GM12801 (cell line): Measurements from ENCODE around the gene GALR2.

Experiments used
- TF ChIP-seq, protein P1 (sequence below): IDR thresholded peaks from one replicate; pipeline ENCODE4 v1.5.1; 2011; ENCODE audit warnings: control low read depth; ENCODE audit not compliant: insufficient read length; ENCODE audit errors: extremely low read depth

Gene GALR2

DNA sequence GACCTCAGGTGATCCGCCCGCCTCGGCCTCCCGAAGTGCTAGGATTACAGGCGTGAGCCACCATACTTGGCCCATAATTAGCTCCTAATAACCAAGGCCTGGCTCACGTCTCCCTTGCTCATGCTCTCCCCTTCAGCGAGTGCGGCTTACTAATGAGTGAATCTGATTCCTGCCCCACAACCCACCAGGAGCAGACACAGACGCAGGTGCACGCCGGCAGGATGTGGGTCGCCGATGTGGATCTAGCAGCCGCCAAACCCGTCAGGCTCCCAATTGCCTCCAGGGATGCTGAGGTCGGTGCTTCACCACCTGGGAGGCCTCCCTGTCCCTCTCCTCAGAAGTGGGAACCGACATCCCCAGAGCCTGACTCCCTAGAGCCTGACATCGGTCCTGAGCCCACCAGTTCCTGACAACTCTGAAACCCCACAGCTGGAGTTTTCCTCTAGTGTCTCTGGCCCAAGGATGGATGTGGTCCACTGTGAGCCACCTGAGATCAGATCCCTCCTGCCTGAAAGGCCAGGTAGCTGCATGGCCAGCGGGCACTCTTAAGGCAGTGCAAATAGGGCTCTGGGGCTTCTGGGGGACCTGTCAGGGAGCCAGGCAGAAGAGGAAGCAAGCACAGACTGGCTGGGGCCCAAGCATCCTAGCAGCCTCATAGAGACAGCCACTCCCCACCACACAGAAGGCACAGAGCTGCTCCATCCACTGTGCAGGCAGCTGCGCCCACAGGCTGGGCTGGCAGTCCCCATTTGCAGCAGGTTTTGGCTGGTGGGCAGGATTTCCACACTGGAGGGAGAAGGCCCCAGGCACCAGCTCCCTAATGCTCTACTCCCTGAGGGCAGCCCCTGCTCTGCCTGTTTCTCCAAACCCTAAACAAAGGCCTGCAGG lies 18.2 kb downstream of the GALR2 start:
- TF ChIP-seq, protein P1, sequence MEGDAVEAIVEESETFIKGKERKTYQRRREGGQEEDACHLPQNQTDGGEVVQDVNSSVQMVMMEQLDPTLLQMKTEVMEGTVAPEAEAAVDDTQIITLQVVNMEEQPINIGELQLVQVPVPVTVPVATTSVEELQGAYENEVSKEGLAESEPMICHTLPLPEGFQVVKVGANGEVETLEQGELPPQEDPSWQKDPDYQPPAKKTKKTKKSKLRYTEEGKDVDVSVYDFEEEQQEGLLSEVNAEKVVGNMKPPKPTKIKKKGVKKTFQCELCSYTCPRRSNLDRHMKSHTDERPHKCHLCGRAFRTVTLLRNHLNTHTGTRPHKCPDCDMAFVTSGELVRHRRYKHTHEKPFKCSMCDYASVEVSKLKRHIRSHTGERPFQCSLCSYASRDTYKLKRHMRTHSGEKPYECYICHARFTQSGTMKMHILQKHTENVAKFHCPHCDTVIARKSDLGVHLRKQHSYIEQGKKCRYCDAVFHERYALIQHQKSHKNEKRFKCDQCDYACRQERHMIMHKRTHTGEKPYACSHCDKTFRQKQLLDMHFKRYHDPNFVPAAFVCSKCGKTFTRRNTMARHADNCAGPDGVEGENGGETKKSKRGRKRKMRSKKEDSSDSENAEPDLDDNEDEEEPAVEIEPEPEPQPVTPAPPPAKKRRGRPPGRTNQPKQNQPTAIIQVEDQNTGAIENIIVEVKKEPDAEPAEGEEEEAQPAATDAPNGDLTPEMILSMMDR, result no peak

DNA sequence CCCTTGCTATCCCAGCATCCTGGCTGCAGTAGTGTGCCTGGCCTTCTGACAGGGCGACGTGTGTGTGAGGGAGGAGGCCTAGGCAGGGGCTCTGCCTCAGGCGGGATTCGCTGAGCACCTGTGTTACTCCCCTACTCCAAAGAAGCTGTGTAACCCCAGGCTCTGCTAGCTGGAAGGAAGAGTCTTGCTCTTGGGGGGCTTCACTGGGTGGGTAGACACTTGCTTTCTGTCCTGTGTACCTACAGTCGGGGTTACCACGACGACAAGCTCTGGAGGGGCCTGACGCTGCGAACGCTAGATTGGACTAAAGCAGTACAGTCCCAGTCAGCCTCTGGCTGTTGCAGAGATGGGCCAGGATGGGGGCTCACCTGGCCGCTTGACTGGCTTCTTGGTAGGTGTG lies 19.5 kb downstream of the GALR2 start:
- TF ChIP-seq, protein P1, result no peak

DNA sequence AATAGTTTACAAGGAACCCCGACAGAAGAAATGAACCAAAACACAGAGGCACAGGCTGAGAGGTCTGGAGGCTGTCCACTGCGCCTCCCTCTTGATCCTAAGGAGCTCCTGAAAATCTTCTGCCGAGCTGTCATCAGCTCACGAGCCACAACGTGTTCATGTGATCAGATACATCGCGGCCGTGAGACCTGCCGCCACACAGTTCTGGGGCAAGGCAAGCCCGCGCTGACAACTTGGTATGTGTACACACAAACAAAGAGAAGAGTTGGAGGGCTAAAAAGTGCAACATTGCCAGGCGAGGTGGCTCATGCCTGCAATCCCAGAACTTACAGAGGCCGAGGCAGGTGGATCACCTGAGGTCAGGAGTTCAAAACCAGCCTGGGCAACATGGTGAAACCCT lies 21.4 kb downstream of the GALR2 start:
- TF ChIP-seq, protein P1, result no peak

DNA sequence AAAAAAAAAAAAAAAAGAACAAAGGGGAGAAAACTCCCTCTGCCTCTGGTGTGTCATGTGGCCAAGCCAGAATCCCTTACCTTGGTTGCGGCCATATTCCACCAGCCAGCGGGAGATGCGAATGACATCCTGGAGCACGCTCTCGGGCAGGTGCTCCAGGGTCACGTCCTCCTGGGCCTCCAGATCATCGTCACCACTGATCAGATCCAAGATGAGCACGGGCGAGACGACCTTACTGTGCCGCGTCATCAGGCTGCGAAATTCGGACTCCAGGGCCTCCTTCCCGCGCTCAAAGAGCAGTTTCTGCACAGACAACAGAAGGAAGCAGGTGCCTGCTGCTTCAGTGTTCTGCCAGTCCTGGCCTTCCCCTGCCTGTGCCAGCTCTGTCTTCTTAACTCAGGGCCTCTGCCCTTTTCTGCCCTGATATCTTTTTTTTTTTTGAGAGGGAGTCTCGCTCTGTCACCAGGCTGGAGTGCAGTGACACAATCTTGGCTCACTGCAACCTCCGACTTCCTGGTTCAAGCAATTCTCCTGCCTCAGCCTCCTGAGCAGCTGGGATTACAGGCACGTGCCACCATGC lies 23.2 kb downstream of the GALR2 start:
- TF ChIP-seq, protein P1, result no peak

DNA sequence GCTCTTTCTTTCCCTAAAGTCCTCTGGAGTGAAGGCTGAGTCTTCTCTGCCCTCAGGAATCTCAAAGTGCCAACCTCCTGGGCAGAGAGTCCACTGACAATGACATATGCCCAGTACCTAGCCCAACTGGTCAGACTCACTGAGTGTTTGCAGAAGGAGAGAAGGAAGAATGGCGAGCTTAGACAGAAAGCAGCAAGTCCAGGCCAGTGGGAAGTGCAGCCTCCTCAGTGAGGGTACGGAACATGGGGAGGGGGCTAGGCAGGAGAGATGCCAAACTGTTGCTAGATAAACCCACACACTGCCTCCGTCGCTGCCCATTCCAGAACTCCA lies 28.3 kb downstream of the GALR2 start:
- TF ChIP-seq, protein P1, result no peak

DNA sequence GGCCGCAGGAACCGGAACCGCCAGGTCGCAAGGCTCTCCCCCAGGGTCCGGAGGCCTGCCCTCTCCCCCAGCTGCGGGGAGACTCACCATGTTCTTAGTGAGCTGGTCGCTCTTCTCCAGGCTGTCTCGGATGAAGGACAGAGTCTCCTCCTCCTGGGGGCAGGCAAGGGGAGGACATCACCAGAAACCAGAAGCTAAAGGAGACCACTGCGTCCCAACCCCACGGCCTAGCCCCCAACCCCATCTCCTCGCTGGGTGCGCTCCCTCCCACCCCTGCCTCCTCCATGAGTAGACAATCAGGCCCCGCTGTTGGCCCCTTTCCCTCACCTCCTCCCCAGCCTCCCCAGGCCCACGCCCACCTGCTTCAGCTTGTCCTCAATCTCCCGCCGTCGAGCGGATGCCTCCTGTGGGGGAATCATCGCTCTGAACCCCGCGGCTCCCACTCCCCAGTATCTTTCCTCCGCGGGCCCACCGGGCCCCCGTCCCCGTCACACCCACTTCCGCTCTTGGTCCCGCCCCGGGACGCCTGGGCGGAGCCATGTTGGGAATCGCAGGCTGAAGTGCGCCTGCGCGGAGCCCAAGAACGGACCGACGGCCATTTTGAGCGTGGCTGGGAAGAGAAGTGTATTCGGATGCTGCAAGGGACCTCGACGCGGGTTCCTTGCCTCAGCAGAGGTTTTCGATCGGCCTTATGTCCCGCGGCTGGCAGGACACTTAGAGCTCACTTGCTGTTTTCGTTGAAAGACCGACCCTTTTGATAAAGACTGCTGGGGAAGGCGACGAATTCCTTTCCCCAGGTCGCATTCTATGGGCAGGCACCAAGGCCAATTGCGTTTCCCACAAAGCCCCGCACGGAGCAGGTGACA lies 28.9 kb downstream of the GALR2 start, which contains the start of gene EXOC7:
Gene EXOC7 (minus strand): TSS at position 514 of the 866 bp plus-strand sequence. CDS start 95 bp downstream, at position 419.
- TF ChIP-seq, protein P1, result no peak
